ENCODE measurements around the gene CLCA1.

- TF ChIP-seq CTCF (conservative IDR thresholded peaks at IDR 0.05; ENCODE audit: low read depth, low read length): no peak
- TF ChIP-seq EZH2 (IDR thresholded peaks at IDR 0.05; ENCODE audit: borderline replicate concordance, low read depth, low read length, poor library complexity, severe bottlenecking): no peak
These were observed 9.0 kb downstream of the CLCA1 start for GRCh38 chr1:86477682-86478081.
